Measurements from ENCODE around the gene UNC5A.

- TF ChIP-seq RHOXF2B (CRISPR knock-in tag; conservative IDR thresholded peaks at IDR 0.05): no peak
- TF ChIP-seq E2F5 (CRISPR knock-in tag; IDR thresholded peaks at IDR 0.05): no peak
These were observed 12.6 kb downstream of the UNC5A start for GRCh38 chr5:176822793-176823481.
